ENCODE measurements around the gene NR1D2.

DNA sequence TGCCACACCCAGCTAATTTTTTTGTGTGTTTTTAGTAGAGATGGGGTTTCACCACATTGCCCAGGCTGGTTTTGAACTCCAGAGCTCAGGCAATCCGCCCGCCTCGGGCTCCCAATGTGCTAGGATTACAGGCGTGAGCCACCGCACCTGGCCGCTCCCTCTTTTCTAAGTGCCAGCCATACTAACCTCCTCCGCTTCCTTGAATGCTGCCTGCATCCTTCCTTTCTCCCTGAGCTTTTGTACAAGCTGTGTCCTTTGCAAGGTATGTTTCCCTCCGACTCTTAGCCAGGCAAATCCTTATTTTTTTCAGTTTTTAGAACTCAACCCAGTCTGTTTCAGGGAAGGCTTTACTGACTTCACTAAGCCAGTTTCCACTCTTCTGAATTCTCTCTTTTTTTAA lies 60.6 kb downstream of the NR1D2 start:
- TF ChIP-seq, protein P1, sequence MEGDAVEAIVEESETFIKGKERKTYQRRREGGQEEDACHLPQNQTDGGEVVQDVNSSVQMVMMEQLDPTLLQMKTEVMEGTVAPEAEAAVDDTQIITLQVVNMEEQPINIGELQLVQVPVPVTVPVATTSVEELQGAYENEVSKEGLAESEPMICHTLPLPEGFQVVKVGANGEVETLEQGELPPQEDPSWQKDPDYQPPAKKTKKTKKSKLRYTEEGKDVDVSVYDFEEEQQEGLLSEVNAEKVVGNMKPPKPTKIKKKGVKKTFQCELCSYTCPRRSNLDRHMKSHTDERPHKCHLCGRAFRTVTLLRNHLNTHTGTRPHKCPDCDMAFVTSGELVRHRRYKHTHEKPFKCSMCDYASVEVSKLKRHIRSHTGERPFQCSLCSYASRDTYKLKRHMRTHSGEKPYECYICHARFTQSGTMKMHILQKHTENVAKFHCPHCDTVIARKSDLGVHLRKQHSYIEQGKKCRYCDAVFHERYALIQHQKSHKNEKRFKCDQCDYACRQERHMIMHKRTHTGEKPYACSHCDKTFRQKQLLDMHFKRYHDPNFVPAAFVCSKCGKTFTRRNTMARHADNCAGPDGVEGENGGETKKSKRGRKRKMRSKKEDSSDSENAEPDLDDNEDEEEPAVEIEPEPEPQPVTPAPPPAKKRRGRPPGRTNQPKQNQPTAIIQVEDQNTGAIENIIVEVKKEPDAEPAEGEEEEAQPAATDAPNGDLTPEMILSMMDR (IDR thresholded peaks at IDR 0.05) = no peak
- TF ChIP-seq POLR2A (IDR thresholded peaks at IDR 0.05) = no peak

All from Peyer's patch (tissue), 4 donors.